Astrocyte (in vitro differentiated cells and primary cell): ENCODE measurements around the gene PDPK1. TPM values are rescaled to one million over a fixed set of nuclear protein-coding genes. Genes with fewer than 3 reads are reported as not detected.

Source experiments
- DNase-seq: peaks from one replicate; pipeline ENCODE4 v3.0.0-alpha.2; 2010; ENCODE audit warnings: low read depth
- FAIRE-seq: peaks from 2 replicates; lab custom pipeline; 2011; peaks lifted over from hg19 to GRCh38; lab: Jason Lieb, UNC
- H2AFZ ChIP-seq: 2 replicates; pipeline ENCODE4 v1.6.0; 2012; ENCODE audit warnings: low read depth, low read length, inconsistent platforms
- H3K27ac ChIP-seq: 2 replicates; pipeline ENCODE4 v1.5.1; 2011; ENCODE audit warnings: low read depth, low read length, inconsistent platforms
- H3K27me3 ChIP-seq: 2 replicates; pipeline ENCODE4 v1.6.0; 2011; ENCODE audit warnings: low read length, inconsistent platforms; ENCODE audit not compliant: insufficient read depth
- H3K36me3 ChIP-seq: 2 replicates; pipeline ENCODE4 v1.5.1; 2011; ENCODE audit warnings: low read length, inconsistent platforms; ENCODE audit not compliant: insufficient read depth
- H3K4me1 ChIP-seq: 2 replicates; pipeline ENCODE4 v1.5.1; 2011; ENCODE audit warnings: low read length, inconsistent platforms; ENCODE audit not compliant: insufficient read depth
- H3K4me2 ChIP-seq: 2 replicates; pipeline ENCODE4 v1.6.0; 2012; ENCODE audit warnings: low read length, inconsistent platforms
- H3K4me3 ChIP-seq: 2 replicates; pipeline ENCODE4 v1.5.1; 2011; ENCODE audit warnings: low read depth, mild to moderate bottlenecking, low read length, inconsistent platforms; ENCODE audit not compliant: insufficient read depth
- H3K79me2 ChIP-seq: 2 replicates; pipeline ENCODE4 v1.6.0; 2012; ENCODE audit warnings: mild to moderate bottlenecking, low read length, inconsistent platforms; ENCODE audit not compliant: insufficient read depth
- H3K9ac ChIP-seq: 2 replicates; pipeline ENCODE4 v1.6.0; 2012; ENCODE audit warnings: mild to moderate bottlenecking, low read length, inconsistent platforms
- H3K9me3 ChIP-seq: 2 replicates; pipeline ENCODE4 v1.5.1; 2012; ENCODE audit warnings: low read depth, mild to moderate bottlenecking, low read length, inconsistent platforms; ENCODE audit not compliant: insufficient read depth
- H4K20me1 ChIP-seq: 2 replicates; pipeline ENCODE4 v1.6.0; 2012; ENCODE audit warnings: low read length, inconsistent platforms; ENCODE audit not compliant: insufficient read depth
- H3K27ac Mint-ChIP-seq: one replicate; pipeline ENCODE4 v1.8.0; 2021; ENCODE audit warnings: mild to moderate bottlenecking, mixed read lengths; ENCODE audit not compliant: unreplicated experiment
- H3K27me3 Mint-ChIP-seq: one replicate; pipeline ENCODE4 v1.8.0; 2021; ENCODE audit warnings: low read depth, mixed read lengths; ENCODE audit not compliant: unreplicated experiment
- H3K36me3 Mint-ChIP-seq: one replicate; pipeline ENCODE4 v1.8.0; 2021; ENCODE audit warnings: low read depth, mixed read lengths; ENCODE audit not compliant: unreplicated experiment
- H3K4me1 Mint-ChIP-seq: one replicate; pipeline ENCODE4 v1.8.0; 2021; ENCODE audit warnings: low read depth, mixed read lengths; ENCODE audit not compliant: unreplicated experiment
- H3K4me3 Mint-ChIP-seq: one replicate; pipeline ENCODE4 v1.8.0; 2021; ENCODE audit warnings: mild to moderate bottlenecking, moderate library complexity, mixed read lengths; ENCODE audit not compliant: unreplicated experiment
- H3K9me3 Mint-ChIP-seq: one replicate; pipeline ENCODE4 v1.8.0; 2021; ENCODE audit warnings: mild to moderate bottlenecking, mixed read lengths; ENCODE audit not compliant: unreplicated experiment
- EZH2 ChIP-seq: IDR thresholded peaks from 2 replicates; pipeline ENCODE4 v1.6.1; 2012; ENCODE audit warnings: mild to moderate bottlenecking, low read length, inconsistent platforms; ENCODE audit not compliant: insufficient read depth
- total RNA-seq: library from RNA; stranded (reverse); gene quantifications from 2 replicates; pipeline ENCODE4 v1.2.1, GENCODE V29; 2021
- TF ChIP-seq, protein P1 (sequence below): IDR thresholded peaks from 2 replicates; pipeline ENCODE4 v1.5.1; 2011; ENCODE audit warnings: low read depth, mild to moderate bottlenecking, inconsistent platforms, low read length, moderate library complexity; ENCODE audit not compliant: insufficient read depth

PDPK1 gene
- total RNA-seq, 1 donor from 2014 or later = 48.1 TPM

DNA sequence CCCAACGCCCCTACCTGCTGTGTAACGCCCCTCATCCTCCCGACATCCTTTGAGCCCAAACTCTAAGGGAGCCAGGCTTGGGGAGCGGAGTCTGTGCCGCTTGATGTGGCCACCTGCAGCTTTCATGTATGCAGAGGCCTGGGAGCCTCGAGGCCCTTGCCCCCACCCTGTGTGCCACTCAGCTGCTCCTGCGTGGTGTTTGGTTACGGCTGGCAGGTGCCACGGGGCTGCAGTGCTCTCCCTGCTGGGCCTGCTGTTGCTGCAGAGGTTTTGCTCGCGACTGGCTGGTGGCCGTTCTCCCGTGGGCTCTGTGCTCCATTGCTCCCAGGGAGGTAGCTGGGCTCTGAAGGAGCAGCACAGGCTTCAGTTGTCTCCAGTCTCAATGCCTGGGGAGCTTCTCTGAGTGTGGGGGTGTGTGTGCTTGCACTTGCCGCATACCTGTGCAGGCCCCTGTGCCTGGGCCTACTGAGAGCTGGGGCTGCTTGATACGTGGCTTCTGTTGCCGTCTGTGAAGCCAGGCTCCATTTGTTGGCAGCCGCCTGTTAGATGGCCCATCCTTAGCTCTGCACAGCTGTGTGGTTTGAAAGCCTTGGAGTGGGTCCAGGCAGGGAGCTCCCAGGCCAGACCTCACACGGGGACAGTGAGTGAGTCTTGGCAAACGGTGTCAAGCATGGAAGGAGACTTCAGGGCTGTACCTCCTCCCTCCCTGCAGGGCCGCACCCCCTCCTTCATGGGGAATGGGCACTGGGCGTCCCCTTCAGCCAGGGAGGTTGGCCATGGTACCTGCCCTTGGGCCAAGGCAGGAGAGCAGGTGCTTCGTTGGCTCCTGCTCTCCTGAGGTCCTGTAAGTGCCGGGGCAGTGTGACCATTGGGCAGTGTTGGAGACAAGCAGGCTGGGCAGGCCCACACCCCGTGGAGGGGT, 47.2 kb downstream of the PDPK1 start:
- no peaks in the 10 kb centered on the region for H3K9me3 Mint-ChIP-seq
- Histone ChIP-seq H3K27me3 (no peaks in the 10 kb centered on the region), H2AFZ (no peak overlapping the region), H3K36me3 (peaks cover 3% of the 10 kb centered on the region), H3K79me2 (peaks cover 8% of the 10 kb centered on the region), H3K4me3 (no peak overlapping the region), H4K20me1 (peaks cover 45% of the 10 kb centered on the region), H3K27ac (no peak overlapping the region), H3K4me1 (no peaks in the 10 kb centered on the region), H3K9me3 (no peaks in the 10 kb centered on the region), H3K9ac (no peak overlapping the region), H3K4me2 (no peak overlapping the region)
- DNase-seq (no peak), FAIRE-seq (no peak)
- no peaks in the 10 kb centered on the region for H3K27me3 Mint-ChIP-seq
- no peaks in the 10 kb centered on the region for H3K4me1 Mint-ChIP-seq
- TF ChIP-seq, protein P1, sequence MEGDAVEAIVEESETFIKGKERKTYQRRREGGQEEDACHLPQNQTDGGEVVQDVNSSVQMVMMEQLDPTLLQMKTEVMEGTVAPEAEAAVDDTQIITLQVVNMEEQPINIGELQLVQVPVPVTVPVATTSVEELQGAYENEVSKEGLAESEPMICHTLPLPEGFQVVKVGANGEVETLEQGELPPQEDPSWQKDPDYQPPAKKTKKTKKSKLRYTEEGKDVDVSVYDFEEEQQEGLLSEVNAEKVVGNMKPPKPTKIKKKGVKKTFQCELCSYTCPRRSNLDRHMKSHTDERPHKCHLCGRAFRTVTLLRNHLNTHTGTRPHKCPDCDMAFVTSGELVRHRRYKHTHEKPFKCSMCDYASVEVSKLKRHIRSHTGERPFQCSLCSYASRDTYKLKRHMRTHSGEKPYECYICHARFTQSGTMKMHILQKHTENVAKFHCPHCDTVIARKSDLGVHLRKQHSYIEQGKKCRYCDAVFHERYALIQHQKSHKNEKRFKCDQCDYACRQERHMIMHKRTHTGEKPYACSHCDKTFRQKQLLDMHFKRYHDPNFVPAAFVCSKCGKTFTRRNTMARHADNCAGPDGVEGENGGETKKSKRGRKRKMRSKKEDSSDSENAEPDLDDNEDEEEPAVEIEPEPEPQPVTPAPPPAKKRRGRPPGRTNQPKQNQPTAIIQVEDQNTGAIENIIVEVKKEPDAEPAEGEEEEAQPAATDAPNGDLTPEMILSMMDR = no peak
- TF ChIP-seq EZH2 = no peak
- H3K4me3 Mint-ChIP-seq = no peak overlapping the region
- H3K27ac Mint-ChIP-seq = no peak overlapping the region
- peaks cover 5% of the 10 kb centered on the region for H3K36me3 Mint-ChIP-seq

DNA sequence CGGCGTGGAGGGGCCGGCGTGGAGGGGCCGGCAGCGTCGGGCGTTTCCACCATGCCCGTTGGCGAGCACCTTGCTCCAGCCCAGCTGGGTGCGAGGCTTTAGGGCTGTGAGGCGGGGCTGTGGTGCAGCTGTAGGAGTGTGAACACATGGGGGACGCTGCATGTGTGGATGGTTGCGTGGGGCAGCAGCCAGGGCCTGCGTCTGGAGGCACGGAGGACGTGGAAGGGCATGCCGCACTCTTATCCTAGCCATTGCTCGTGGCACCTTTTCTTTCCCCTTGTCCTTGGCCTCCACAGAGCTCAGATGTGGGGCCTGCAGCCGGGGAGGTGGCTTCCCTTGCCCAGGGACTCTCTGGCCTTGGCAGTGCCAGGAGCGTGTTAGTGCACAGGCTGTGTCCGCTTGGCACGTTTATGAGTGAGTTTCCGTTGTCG, 47.8 kb downstream of the PDPK1 start:
- Histone ChIP-seq H3K9me3 (no peaks in the 10 kb centered on the region), H3K4me3 (no peak overlapping the region), H3K79me2 (peaks cover 8% of the 10 kb centered on the region), H3K4me1 (no peaks in the 10 kb centered on the region), H3K9ac (no peak overlapping the region), H3K27ac (no peak overlapping the region), H3K4me2 (no peak overlapping the region), H4K20me1 (peaks cover 49% of the 10 kb centered on the region), H3K27me3 (no peaks in the 10 kb centered on the region), H2AFZ (no peak overlapping the region), H3K36me3 (peaks cover 3% of the 10 kb centered on the region)
- Mint-ChIP-seq H3K36me3 (peaks cover 5% of the 10 kb centered on the region), H3K4me3 (no peak overlapping the region), H3K27ac (no peak overlapping the region), H3K27me3 (no peaks in the 10 kb centered on the region), H3K4me1 (no peaks in the 10 kb centered on the region), H3K9me3 (no peaks in the 10 kb centered on the region)
- DNase-seq (no peak), FAIRE-seq (no peak)
- no peak for TF ChIP-seq EZH2
- TF ChIP-seq, protein P1 = no peak

DNA sequence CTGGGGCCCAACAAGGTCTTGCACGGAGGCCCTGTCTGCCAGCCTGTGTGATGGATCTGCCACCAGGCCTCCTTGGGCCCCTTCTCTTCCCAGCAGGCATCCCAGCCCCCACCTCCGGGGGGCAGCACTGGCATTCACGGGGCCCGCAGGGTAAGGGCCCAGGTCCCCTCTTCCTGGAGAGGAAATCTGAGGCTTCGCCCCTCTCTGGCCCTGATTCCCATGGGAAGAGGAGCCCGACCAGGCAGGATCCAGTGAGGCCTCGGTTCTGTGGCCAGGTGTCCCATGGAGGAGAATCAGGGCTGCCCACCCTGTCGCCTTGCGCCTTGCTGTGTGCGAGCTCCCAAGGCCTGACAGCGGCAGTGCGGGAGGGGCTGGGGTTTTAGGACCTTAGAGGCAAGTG, 48.4 kb downstream of the PDPK1 start:
- Histone ChIP-seq H3K36me3 (peaks cover 5% of the 10 kb centered on the region), H4K20me1 (peaks cover 52% of the 10 kb centered on the region), H3K4me3 (no peak overlapping the region), H3K4me2 (no peak overlapping the region), H3K27me3 (no peaks in the 10 kb centered on the region), H3K27ac (no peak overlapping the region), H3K79me2 (peaks cover 8% of the 10 kb centered on the region), H3K9me3 (no peaks in the 10 kb centered on the region), H3K9ac (no peak overlapping the region), H3K4me1 (no peaks in the 10 kb centered on the region), H2AFZ (no peak overlapping the region)
- no peak for TF ChIP-seq EZH2
- TF ChIP-seq, protein P1 = no peak
- Mint-ChIP-seq H3K9me3 (no peaks in the 10 kb centered on the region), H3K4me3 (no peak overlapping the region), H3K36me3 (peaks cover 5% of the 10 kb centered on the region), H3K27ac (no peak overlapping the region), H3K27me3 (no peaks in the 10 kb centered on the region), H3K4me1 (no peaks in the 10 kb centered on the region)
- DNase-seq (no peak), FAIRE-seq (no peak)
